ENCODE measurements around the gene TMEM179.

DNA sequence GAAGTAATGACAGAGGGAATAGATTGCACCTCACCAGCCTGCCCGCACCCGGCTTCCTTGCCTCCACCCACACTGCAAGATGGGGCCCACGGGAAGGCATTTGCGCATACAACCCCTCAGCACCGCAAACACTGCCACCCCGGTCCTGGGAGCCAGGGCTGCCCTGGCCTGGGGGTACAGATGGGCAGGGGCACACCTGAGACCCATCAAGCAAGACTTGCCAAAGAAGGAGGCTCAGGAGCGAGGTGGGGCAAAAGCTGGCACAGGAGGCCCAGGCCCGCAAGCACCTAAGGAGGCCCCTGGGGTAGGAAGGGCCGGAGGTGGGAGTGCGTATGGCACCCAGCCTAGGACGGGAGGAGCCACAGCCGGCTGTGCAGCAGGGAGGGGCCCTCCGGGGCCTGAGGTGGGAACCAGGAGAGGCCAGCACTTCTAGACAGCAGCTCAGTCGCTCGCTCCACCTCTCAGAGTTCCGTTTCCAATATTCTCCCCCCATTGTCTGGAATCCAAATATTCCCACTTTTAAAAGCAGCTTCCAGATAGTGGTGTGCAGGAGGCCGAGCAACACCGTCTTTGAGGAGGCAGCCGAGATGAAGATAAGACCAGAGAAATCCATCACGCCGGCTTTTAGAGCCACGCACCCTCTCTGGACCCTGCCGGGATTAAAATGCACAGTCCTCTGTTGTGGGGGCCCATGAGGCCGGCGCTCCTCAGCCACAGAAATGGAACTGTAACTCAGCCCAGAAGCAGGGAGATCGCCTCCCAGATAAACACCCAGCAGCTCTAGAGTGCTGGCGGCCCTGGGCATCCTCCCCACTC, 37.2 kb downstream of the TMEM179 start:
- TF ChIP-seq CTCF (IDR thresholded peaks at IDR 0.05) (no peak), POLR2AphosphoS5 (IDR thresholded peaks at IDR 0.05; ENCODE audit: low read depth, low read length) (no peak)
- TF ChIP-seq, protein P1, sequence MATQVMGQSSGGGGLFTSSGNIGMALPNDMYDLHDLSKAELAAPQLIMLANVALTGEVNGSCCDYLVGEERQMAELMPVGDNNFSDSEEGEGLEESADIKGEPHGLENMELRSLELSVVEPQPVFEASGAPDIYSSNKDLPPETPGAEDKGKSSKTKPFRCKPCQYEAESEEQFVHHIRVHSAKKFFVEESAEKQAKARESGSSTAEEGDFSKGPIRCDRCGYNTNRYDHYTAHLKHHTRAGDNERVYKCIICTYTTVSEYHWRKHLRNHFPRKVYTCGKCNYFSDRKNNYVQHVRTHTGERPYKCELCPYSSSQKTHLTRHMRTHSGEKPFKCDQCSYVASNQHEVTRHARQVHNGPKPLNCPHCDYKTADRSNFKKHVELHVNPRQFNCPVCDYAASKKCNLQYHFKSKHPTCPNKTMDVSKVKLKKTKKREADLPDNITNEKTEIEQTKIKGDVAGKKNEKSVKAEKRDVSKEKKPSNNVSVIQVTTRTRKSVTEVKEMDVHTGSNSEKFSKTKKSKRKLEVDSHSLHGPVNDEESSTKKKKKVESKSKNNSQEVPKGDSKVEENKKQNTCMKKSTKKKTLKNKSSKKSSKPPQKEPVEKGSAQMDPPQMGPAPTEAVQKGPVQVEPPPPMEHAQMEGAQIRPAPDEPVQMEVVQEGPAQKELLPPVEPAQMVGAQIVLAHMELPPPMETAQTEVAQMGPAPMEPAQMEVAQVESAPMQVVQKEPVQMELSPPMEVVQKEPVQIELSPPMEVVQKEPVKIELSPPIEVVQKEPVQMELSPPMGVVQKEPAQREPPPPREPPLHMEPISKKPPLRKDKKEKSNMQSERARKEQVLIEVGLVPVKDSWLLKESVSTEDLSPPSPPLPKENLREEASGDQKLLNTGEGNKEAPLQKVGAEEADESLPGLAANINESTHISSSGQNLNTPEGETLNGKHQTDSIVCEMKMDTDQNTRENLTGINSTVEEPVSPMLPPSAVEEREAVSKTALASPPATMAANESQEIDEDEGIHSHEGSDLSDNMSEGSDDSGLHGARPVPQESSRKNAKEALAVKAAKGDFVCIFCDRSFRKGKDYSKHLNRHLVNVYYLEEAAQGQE (IDR thresholded peaks at IDR 0.05; ENCODE audit: insufficient read depth in 1 of 2, low read depth in 2 of 2, low read length in 1 of 2), result no peak
